GM18507 (cell line): Measurements from ENCODE around the gene FOLR2.
"Not testable (repeated sequence)": the region's sequence is repeated elsewhere in the genome, so short reads cannot be mapped to it uniquely, and the experiment has no call there.

Experiments used
- DNase-seq: peaks from one replicate; pipeline ENCODE4 v3.0.0; 2011; ENCODE audit warnings: low read depth; ENCODE audit not compliant: insufficient read length; ENCODE audit errors: extremely low spot score
- FAIRE-seq: peaks from 2 replicates; lab custom pipeline; 2011; peaks lifted over from hg19 to GRCh38; lab: Jason Lieb, UNC

Gene FOLR2

DNA sequence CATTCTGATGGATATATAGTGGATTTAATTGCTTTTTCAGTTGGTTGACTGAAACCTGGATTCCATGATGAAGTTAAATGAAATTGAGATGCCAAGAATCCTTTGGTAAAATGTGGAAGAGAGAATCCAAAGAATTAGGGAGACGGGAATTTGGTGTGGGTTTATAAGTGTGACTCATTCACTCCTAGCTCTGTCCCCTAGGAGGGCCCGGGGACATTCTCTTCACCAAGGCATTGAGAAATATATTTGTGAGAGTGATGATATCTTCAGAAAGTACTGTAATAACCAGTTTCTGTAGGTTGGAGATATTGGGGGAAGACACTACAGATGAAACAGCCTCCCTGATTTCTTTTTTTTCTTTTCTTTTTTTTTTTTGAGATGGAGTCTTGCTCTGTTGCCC, 41.0 kb downstream of the FOLR2 start:
- DNase-seq = no peak
- no peak for FAIRE-seq

DNA sequence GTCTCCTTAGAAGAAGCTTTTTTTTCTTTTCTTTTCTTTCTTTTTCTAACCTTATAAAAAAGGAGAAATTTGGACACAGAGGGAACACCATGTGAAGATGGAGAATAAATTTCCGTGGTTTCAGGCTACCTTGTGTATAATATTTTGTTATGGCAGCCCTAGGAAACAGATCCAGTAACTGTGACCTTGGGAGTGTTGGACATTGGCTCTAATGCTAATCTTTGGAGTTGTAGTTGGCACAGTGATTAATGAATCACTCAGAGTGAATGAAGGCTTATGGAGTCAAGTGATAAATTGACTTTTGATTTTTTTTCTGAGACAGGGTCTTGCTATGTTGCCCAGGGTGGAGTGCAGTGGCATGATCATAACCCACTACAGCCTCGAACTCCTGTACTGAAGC, 42.9 kb downstream of the FOLR2 start:
- FAIRE-seq (no peak), DNase-seq (no peak)

DNA sequence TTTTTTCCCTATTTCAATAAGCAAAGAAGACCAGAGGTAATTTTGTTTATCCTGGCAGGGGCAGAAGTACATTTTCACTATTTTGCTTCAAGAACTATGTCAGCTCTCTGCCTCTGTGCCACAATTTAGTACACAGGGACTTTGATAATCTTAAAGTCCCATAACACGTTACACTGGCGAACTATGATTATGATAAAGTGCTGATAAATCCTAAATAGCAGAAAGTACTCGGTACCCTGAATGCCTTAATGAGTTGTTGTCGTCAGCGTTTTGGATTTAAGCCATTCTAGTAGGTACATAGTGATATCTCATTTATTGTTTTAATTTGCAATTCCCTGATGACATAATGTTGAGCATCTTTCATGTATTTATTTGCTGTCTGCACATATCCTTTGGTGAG, 44.0 kb downstream of the FOLR2 start:
- FAIRE-seq (no peak), DNase-seq (no peak)

DNA sequence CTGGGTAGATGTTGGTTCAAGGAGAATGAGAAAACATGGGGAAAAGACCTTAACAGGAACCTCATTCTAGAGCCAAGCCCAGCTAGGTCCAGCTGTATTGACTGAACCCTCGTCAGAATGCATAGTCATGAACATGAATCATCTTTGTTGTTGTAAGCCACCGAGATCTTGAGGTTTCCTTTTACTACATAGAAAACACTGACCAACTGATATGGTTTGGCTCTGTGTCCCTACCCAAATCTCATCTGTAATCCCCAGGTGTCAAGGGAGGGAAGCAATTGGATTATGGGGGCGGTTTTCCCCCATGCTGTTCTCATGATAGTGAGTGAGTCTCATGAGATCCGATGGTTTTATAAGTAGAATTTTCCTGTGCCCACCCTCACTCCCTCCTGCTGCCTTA, 46.8 kb downstream of the FOLR2 start:
- no peak for FAIRE-seq
- DNase-seq = no peak

DNA sequence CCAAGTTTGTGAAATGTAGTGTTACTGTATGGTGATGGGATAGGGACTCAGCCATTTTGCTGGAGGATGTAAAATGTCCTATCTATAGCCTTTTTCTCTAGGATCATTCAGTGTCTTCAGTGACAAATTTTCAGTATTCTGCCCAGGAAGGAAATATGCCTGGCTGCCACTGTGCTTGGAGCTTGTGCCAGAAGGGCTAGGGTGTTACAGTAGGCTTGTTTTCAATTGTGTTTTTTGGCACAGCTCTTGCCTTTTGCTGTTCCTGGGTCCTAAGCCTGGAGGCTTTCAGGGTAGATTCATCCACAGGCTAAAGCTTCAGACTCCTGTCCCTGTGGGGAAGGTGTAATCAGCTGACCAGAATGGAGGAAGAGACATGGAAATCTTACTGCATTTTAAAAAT, 49.4 kb downstream of the FOLR2 start:
- FAIRE-seq = no peak
- DNase-seq = no peak

DNA sequence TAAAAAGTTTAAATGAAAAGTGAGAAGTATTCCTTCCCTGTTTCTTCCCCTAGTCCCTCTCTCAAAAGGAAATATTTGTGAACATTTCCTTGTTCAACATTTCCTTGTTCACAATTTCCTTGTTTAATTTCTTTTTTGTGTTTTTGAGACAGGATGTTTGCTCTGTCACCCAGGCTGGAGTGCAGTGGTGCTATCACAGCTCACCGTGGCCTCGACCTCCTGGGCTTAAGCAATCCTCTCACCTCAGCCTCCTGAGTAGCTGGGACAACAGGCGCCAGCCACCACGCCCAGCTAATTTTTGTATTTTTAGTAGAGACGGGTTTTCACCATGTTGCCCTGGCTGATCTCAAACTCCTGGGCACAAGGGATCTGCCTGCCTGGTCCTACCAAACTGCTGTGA, 50.4 kb downstream of the FOLR2 start:
- DNase-seq = not testable (repeated sequence)

DNA sequence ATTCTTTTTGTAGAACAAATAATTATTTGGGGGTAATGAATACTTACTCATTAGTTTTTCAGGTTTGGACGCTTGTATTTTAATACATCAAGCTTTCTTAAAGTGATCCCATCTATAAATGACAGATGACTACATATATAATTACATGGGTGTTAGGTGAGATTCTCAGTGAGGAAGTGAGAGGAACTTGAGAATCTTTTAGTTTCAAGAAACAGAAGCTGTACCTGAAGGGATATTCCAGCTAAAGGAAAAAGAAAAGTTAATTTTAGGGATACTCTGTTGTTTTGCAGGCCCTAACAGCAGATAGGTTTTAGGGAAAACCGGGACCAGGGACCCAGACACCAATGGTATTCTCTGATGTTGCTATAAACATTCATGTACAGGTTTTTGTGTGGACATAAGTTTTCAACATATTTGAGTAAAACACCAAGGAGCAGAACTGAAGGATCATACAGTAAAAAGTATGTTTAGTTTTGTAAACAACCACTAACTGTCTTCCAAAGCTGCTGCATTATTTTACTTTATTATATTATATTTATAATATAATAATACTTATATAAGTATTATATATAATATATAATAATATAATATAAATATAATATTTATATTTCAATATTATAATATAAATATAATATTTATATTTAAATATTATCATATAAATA, 51.5 kb downstream of the FOLR2 start:
- FAIRE-seq (no peak), DNase-seq (no peak)

More for the DNA sequence above, 50.4 kb downstream of the FOLR2 start:
- not testable (repeated sequence) for FAIRE-seq
